Hematopoietic multipotent progenitor cell treated with erythropoietin and hydrocortisone succinate and interleukin-3 and kit ligand, for 6 days (in vitro differentiated cells): ENCODE measurements around the gene SLC27A2.
"Not testable (repeated sequence)": the region's sequence is repeated elsewhere in the genome, so short reads cannot be mapped to it uniquely, and the experiment has no call there.

Experiments
- DNase-seq: peaks from one replicate; pipeline ENCODE4 v3.0.0-alpha.2; 2015

SLC27A2 gene

GRCh38 chr15:50181969-50182218 is at the start of gene SLC27A2:
TSS of gene SLC27A2 (plus strand) at chr15:50182196. CDS start at chr15:50182428, 232 bp downstream.
- DNase-seq = peak; percentile 71

GRCh38 chr15:50132251-50132984 is 49.6 kb upstream of the SLC27A2 start:
- DNase-seq = not testable (repeated sequence)

GRCh38 chr15:50134524-50135024 is 47.4 kb upstream of the SLC27A2 start:
- peak; percentile 55 for DNase-seq

GRCh38 chr15:50135031-50135551 is 46.9 kb upstream of the SLC27A2 start:
- DNase-seq = no peak

GRCh38 chr15:50137330-50137761 is 44.6 kb upstream of the SLC27A2 start:
- no peak for DNase-seq

- no peak for DNase-seq
Observed at GRCh38 chr15:50137893-50138292, 44.1 kb upstream of the SLC27A2 start.

GRCh38 chr15:50138391-50138790 is 43.6 kb upstream of the SLC27A2 start:
- DNase-seq = peak; percentile 28

- no peak for DNase-seq
Observed at GRCh38 chr15:50140098-50140497, 41.9 kb upstream of the SLC27A2 start.

GRCh38 chr15:50140983-50141382 is 41.0 kb upstream of the SLC27A2 start:
- no peak for DNase-seq

- DNase-seq = no peak
Observed at GRCh38 chr15:50141856-50142255, 40.1 kb upstream of the SLC27A2 start.

GRCh38 chr15:50143255-50143860 is 38.6 kb upstream of the SLC27A2 start:
- no peak for DNase-seq

- DNase-seq = no peak
Observed at GRCh38 chr15:50144341-50145120, 37.5 kb upstream of the SLC27A2 start.

- DNase-seq = peak; percentile 84
Observed at GRCh38 chr15:50145451-50145872, 36.5 kb upstream of the SLC27A2 start.

- DNase-seq = no peak
Observed at GRCh38 chr15:50146632-50147031, 35.4 kb upstream of the SLC27A2 start.

GRCh38 chr15:50148362-50148963 is 33.5 kb upstream of the SLC27A2 start:
- DNase-seq = peak; percentile 44

- DNase-seq = peak; percentile 39
Observed at GRCh38 chr15:50149090-50149489, 32.9 kb upstream of the SLC27A2 start.

GRCh38 chr15:50150349-50150748 is 31.6 kb upstream of the SLC27A2 start:
- no peak for DNase-seq

- DNase-seq = no peak
Observed at GRCh38 chr15:50150851-50151250, 31.1 kb upstream of the SLC27A2 start.

GRCh38 chr15:50151476-50151875 is 30.5 kb upstream of the SLC27A2 start:
- no peak for DNase-seq

- DNase-seq = not testable (repeated sequence)
Observed at GRCh38 chr15:50158236-50158635, 23.8 kb upstream of the SLC27A2 start.

GRCh38 chr15:50162969-50163718 is 18.9 kb upstream of the SLC27A2 start:
- no peak for DNase-seq

GRCh38 chr15:50163719-50164410 is 18.1 kb upstream of the SLC27A2 start:
- DNase-seq = peak; percentile 33
